Endothelial cell (in vitro differentiated cells): ENCODE measurements around the gene PIAS2. TPM values are rescaled to one million over a fixed set of nuclear protein-coding genes. Genes with fewer than 3 reads are reported as not detected.
"Not testable (repeated sequence)": the region's sequence is repeated elsewhere in the genome, so short reads cannot be mapped to it uniquely, and the experiment has no call there.

Experiments used
- DNase-seq: peaks from one replicate; pipeline ENCODE4 v3.0.0; 2021; ENCODE audit warnings: low spot score
- H3K27ac Mint-ChIP-seq: one replicate; pipeline ENCODE4 v1.8.0; 2021; ENCODE audit warnings: mixed read lengths, inconsistent platforms; ENCODE audit not compliant: unreplicated experiment
- H3K27me3 Mint-ChIP-seq: one replicate; pipeline ENCODE4 v1.8.0; 2021; ENCODE audit warnings: mild to moderate bottlenecking, moderate library complexity, mixed read lengths, inconsistent platforms; ENCODE audit not compliant: unreplicated experiment
- H3K36me3 Mint-ChIP-seq: one replicate; pipeline ENCODE4 v1.8.0; 2021; ENCODE audit warnings: mild to moderate bottlenecking, low read depth, mixed read lengths, inconsistent platforms; ENCODE audit not compliant: unreplicated experiment
- H3K4me1 Mint-ChIP-seq: one replicate; pipeline ENCODE4 v1.8.0; 2021; ENCODE audit warnings: mild to moderate bottlenecking, mixed read lengths, inconsistent platforms; ENCODE audit not compliant: unreplicated experiment
- H3K4me3 Mint-ChIP-seq: one replicate; pipeline ENCODE4 v1.8.0; 2021; ENCODE audit warnings: mild to moderate bottlenecking, mixed read lengths, inconsistent platforms; ENCODE audit not compliant: unreplicated experiment
- H3K9me3 Mint-ChIP-seq: one replicate; pipeline ENCODE4 v1.8.0; 2021; ENCODE audit warnings: mixed read lengths, inconsistent platforms; ENCODE audit not compliant: unreplicated experiment
- CTCF ChIP-seq: fragments of 200-600 bp; sonication (generic); IDR thresholded peaks from one replicate; pipeline ENCODE4 v1.5.0; 2021; ENCODE audit warnings: antibody characterized with exemption; ENCODE audit not compliant: unreplicated experiment
- total RNA-seq: library from RNA; stranded (reverse); fragmentation: NEBNext Ultra II Directional; extraction: Animal tissue kit (Norgen Biotek cat#: 25700); gene quantifications from one replicate; pipeline ENCODE4 v1.2.1, GENCODE V29; 2021; ENCODE audit not compliant: unreplicated experiment

The PIAS2 gene
- total RNA-seq, 1 donor from 2014 or later, result 47.5 TPM

GRCh38 chr18:46843372-46843771 lies 73.9 kb downstream of the PIAS2 start:
- no peak for DNase-seq
- Mint-ChIP-seq H3K27me3 (no peaks in the 10 kb centered on the region), H3K4me3 (no peak overlapping the region), H3K27ac (no peak overlapping the region), H3K9me3 (no peaks in the 10 kb centered on the region), H3K4me1 (no peaks in the 10 kb centered on the region), H3K36me3 (no peaks in the 10 kb centered on the region)
- no peak for TF ChIP-seq CTCF

- no peak for TF ChIP-seq CTCF
- no peak for DNase-seq
- no peaks in the 10 kb centered on the region for H3K4me1 Mint-ChIP-seq
- no peaks in the 10 kb centered on the region for H3K27me3 Mint-ChIP-seq
- no peaks in the 10 kb centered on the region for H3K36me3 Mint-ChIP-seq
- no peak overlapping the region for H3K27ac Mint-ChIP-seq
- H3K9me3 Mint-ChIP-seq, result no peaks in the 10 kb centered on the region
- no peak overlapping the region for H3K4me3 Mint-ChIP-seq
Observed at GRCh38 chr18:46842583-46842982, 74.7 kb downstream of the PIAS2 start.

GRCh38 chr18:46833899-46834298 lies 83.4 kb downstream of the PIAS2 start:
- H3K9me3 Mint-ChIP-seq, result no peaks in the 10 kb centered on the region
- no peak overlapping the region for H3K27ac Mint-ChIP-seq
- no peaks in the 10 kb centered on the region for H3K4me1 Mint-ChIP-seq
- DNase-seq, result no peak
- TF ChIP-seq CTCF, result no peak
- no peaks in the 10 kb centered on the region for H3K27me3 Mint-ChIP-seq
- peaks cover 4% of the 10 kb centered on the region for H3K36me3 Mint-ChIP-seq
- no peak overlapping the region for H3K4me3 Mint-ChIP-seq

- no peaks in the 10 kb centered on the region for H3K27me3 Mint-ChIP-seq
Observed at GRCh38 chr18:46832849-46833248, 84.5 kb downstream of the PIAS2 start.

GRCh38 chr18:46832422-46832821 lies 84.9 kb downstream of the PIAS2 start:
- not testable (repeated sequence) for H3K36me3 Mint-ChIP-seq, H3K27ac Mint-ChIP-seq, DNase-seq, H3K4me1 Mint-ChIP-seq, H3K27me3 Mint-ChIP-seq, H3K4me3 Mint-ChIP-seq, H3K9me3 Mint-ChIP-seq

More at GRCh38 chr18:46832849-46833248, 84.5 kb downstream of the PIAS2 start:
- Mint-ChIP-seq H3K27ac (no peak overlapping the region), H3K4me3 (no peak overlapping the region), H3K9me3 (no peaks in the 10 kb centered on the region), H3K36me3 (peaks cover 4% of the 10 kb centered on the region), H3K4me1 (no peaks in the 10 kb centered on the region)
- TF ChIP-seq CTCF, result no peak
- no peak for DNase-seq

GRCh38 chr18:46831434-46831833 lies 85.9 kb downstream of the PIAS2 start:
- Mint-ChIP-seq H3K36me3 (peaks cover 4% of the 10 kb centered on the region), H3K9me3 (no peaks in the 10 kb centered on the region), H3K27me3 (no peaks in the 10 kb centered on the region), H3K4me1 (no peaks in the 10 kb centered on the region), H3K4me3 (no peak overlapping the region), H3K27ac (no peak overlapping the region)
- DNase-seq, result no peak
- TF ChIP-seq CTCF, result no peak
